ENCODE results near the gene RABGAP1L. TPM values are rescaled to one million over a fixed set of nuclear protein-coding genes. Genes with fewer than 3 reads are reported as not detected.

RABGAP1L gene
- total and polyA plus RNA-seq, 2 of the 8 experiments (the other 6 are each of a cell fraction or from before 2014, with no cell fraction given): 33.3 to 156 TPM

DNA sequence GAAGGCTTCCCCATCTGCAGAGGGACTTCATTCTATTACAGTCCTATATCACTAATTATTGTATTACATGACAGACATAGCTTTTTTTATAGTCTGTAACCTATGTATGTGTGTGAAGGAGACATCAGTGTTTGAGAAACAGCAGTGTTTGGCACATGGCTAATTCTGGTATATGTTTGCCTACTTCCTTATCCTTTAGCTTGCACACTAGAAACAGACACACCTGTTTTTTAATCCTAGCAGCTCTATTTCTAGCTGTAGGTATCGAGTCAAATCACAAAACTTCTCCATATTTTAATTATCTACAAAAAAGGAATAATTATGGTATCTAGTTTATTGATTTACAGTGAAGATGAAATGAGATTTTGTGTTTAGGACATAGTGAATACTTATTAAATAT lies 711.0 kb downstream of the RABGAP1L start:
- Histone ChIP-seq H3K79me2 (ENCODE audit: control insufficient read depth in 1 of 2, insufficient read depth in 2 of 2, low read length in 2 of 2) (peaks cover 0 to 9% of the 10 kb centered on the region in 2 experiments; a peak in 3 of 4 replicates), H3K9ac (replicated peaks in 1 of 4; ENCODE audit: extremely low read depth in 1 of 4, low read depth in 3 of 4, low read length in 3 of 4) (no peak overlapping the region), H3K56ac (replicated peaks; ENCODE audit: insufficient read length, low read depth, low read length) (no peak overlapping the region), H3K27ac (ENCODE audit: low read depth, low read length) (no peak overlapping the region), H3K4me3 (ENCODE audit: extremely low read depth in 1 of 4, insufficient read depth in 2 of 4, low read depth in 3 of 4, low read length in 4 of 4) (no peak overlapping the region), H4K20me1 (replicated peaks in 1 of 2; ENCODE audit: control insufficient read depth in 1 of 2, insufficient read depth in 2 of 2, low read length in 2 of 2) (no peaks in the 10 kb centered on the region), H2BK20ac (ENCODE audit: low read length) (no peak overlapping the region; the same call in 1 of the 2 replicates), H3K9me3 (ENCODE audit: insufficient read depth in 2 of 2, low read depth in 1 of 2, low read length in 1 of 2) (no peaks in the 10 kb centered on the region), H3K4ac (replicated peaks; ENCODE audit: insufficient read length, low read depth, low read length) (no peak overlapping the region), H2BK15ac (ENCODE audit: low read length) (no peak overlapping the region), H3K23ac (ENCODE audit: insufficient read length) (no peak overlapping the region), H3K4me1 (replicated peaks in 1 of 4; ENCODE audit: control insufficient read depth in 3 of 4, insufficient read depth in 4 of 4, low read length in 3 of 4) (peaks cover 0 to 17% (median 10%) of the 10 kb centered on the region in 4 experiments; a peak in 4 of 7 replicates), H3K36me3 (ENCODE audit: control insufficient read depth in 2 of 4, insufficient read depth in 4 of 4, low read length in 3 of 4) (no peaks in the 10 kb centered on the region), H3K14ac (ENCODE audit: insufficient read length) (no peak overlapping the region), H3K4me2 (ENCODE audit: insufficient read depth in 1 of 2, low read depth in 2 of 2, low read length in 2 of 2) (no peak overlapping the region), H3K79me1 (ENCODE audit: low read depth, low read length) (no peaks in the 10 kb centered on the region), H4K5ac (ENCODE audit: insufficient read length, low read depth, low read length) (peak overlapping the region; percentile 34), H2BK5ac (ENCODE audit: low read depth, low read length) (no peak overlapping the region), H3K23me2 (ENCODE audit: low read depth, low read length) (no peaks in the 10 kb centered on the region; the same call in 1 of the 2 replicates), H3K27me3 (replicated peaks in 1 of 4; ENCODE audit: control insufficient read depth in 3 of 4, extremely low read depth in 1 of 4, insufficient read depth in 3 of 4, low read length in 3 of 4) (no peaks in the 10 kb centered on the region), H2AFZ (ENCODE audit: low read length) (no peak overlapping the region), H4K91ac (replicated peaks; ENCODE audit: insufficient read length, low read length) (peak overlapping the region; percentile 65), H4K8ac (ENCODE audit: extremely low read depth, insufficient read depth, low read length) (no peak overlapping the region), H2BK120ac (replicated peaks; ENCODE audit: low read depth, low read length) (peak overlapping the region; percentile 18), H2BK12ac (ENCODE audit: low read depth, low read length) (no peak overlapping the region), H2AK5ac (ENCODE audit: low read depth, low read length) (no peak overlapping the region), H3K18ac (ENCODE audit: extremely low read depth, low read length) (peak overlapping the region; percentile 38; the same call in 1 of the 2 replicates)
- DNase-seq (ENCODE audit: low read depth in 1 of 2, low spot score in 2 of 2): no peak
- POLR2A ChIA-PET (ENCODE audit: partially characterized antibody): interaction anchor here (0.9 to 2.7 kb wide), 5 partner anchors 19 to 129 kb away, joined by 3 to 9 read pairs (median 3); partner anchors contain the start of gene CACYBP
- WGBS, 2 experiments (ENCODE audit: extremely low coverage in 1 of 2, insufficient coverage in 1 of 2, insufficient read length in 1 of 2, insufficient replicate concordance in 2 of 2, low coverage in 1 of 2, low lambda C conversion rate in 2 of 2, missing lambda C conversion rate in 1 of 2): 100% methylated on average over 1 of the region's 1 CpG; no CpG with 5 or more reads in 1 of the 2 experiments
- TF ChIP-seq KDM4A (IDR thresholded peaks at IDR 0.05; ENCODE audit: low read depth, low read length, severe bottlenecking): no peak
- no peak for TF ChIP-seq EGR1 (IDR thresholded peaks at IDR 0.05; ENCODE audit: borderline replicate concordance, low read depth, low read length)
- no peak for TF ChIP-seq JUND (IDR thresholded peaks at IDR 0.05; ENCODE audit: low read length)
- TF ChIP-seq, protein P1, sequence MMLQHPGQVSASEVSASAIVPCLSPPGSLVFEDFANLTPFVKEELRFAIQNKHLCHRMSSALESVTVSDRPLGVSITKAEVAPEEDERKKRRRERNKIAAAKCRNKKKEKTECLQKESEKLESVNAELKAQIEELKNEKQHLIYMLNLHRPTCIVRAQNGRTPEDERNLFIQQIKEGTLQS (IDR thresholded peaks at IDR 0.05; ENCODE audit: insufficient read depth, low read depth, low read length): no peak
- TF ChIP-seq JUN (IDR thresholded peaks at IDR 0.05; ENCODE audit: low read depth, low read length): no peak
- no peak for TF ChIP-seq BCL11A (IDR thresholded peaks at IDR 0.05; ENCODE audit: low read depth in 2 of 2, low read length in 2 of 2)
- TF ChIP-seq POU5F1 (IDR thresholded peaks at IDR 0.05; ENCODE audit: low read depth, low read length): no peak
- CTCF ChIA-PET (ENCODE audit: partially characterized antibody): interaction anchor here (0.6 to 1.5 kb wide), 4 partner anchors 11 to 117 kb away, joined by 3 to 6 read pairs (median 4); no protein-coding TSS in a partner anchor
- no peak for FAIRE-seq

Measured in H1 (cell line).